GM23338 (cell line): ENCODE measurements around the gene ACP3. TPM values are rescaled to one million over a fixed set of nuclear protein-coding genes. Genes with fewer than 3 reads are reported as not detected.

ENCODE experiments used
- ATAC-seq: fragments of 200-7000 bp; cut with Tn5 transposase; 3 replicates; pipeline ENCODE4 v1.9.1; 2020
- DNase-seq: peaks from one replicate; pipeline ENCODE4 v3.0.0-alpha.2; 2015; ENCODE audit warnings: low spot score
- H2AFZ ChIP-seq: fragments of 200-600 bp; sonication (generic); 2 replicates; pipeline ENCODE4 v1.8.0; 2016; ENCODE audit warnings: antibody characterized with exemption, mild to moderate bottlenecking, moderate library complexity
- H3F3A ChIP-seq: fragments of 200-600 bp; sonication (generic); replicated peaks from 2 replicates; pipeline ENCODE4 v1.8.0; 2017; ENCODE audit warnings: antibody characterized with exemption, mixed run types, low read depth
- H3K27ac ChIP-seq: fragments of 200-600 bp; sonication (generic); 2 replicates; pipeline ENCODE4 v1.6.1; 2016; ENCODE audit warnings: low read depth
- H3K27me3 ChIP-seq: fragments of 200-600 bp; sonication (generic); 2 replicates; pipeline ENCODE4 v1.8.0; 2016; ENCODE audit warnings: mild to moderate bottlenecking, mixed run types, moderate library complexity; ENCODE audit not compliant: insufficient read depth
- H3K36me3 ChIP-seq: fragments of 200-600 bp; sonication (generic); 2 replicates; pipeline ENCODE4 v1.8.0; 2016; ENCODE audit warnings: mild to moderate bottlenecking; ENCODE audit not compliant: insufficient read depth
- H3K4me1 ChIP-seq: fragments of 200-600 bp; sonication (generic); 2 replicates; pipeline ENCODE4 v1.8.0; 2016; ENCODE audit warnings: mild to moderate bottlenecking, moderate library complexity; ENCODE audit not compliant: insufficient read depth
- H3K4me2 ChIP-seq: fragments of 200-600 bp; sonication (generic); 2 replicates; pipeline ENCODE4 v1.7.1; 2017; ENCODE audit warnings: mixed run types
- H3K4me3 ChIP-seq: fragments of 200-600 bp; sonication (generic); 2 replicates; pipeline ENCODE4 v1.6.1; 2016; ENCODE audit warnings: mixed run types
- H3K79me2 ChIP-seq: fragments of 200-600 bp; sonication (generic); replicated peaks from 2 replicates; pipeline ENCODE4 v1.8.0; 2017; ENCODE audit warnings: mild to moderate bottlenecking; ENCODE audit not compliant: insufficient read depth
- H3K9me2 ChIP-seq: fragments of 200-600 bp; sonication (generic); 2 replicates; pipeline ENCODE4 v1.8.0; 2017; ENCODE audit not compliant: insufficient read depth
- H4K20me1 ChIP-seq: fragments of 200-600 bp; sonication (generic); replicated peaks from 2 replicates; pipeline ENCODE4 v1.8.0; 2017; ENCODE audit warnings: mild to moderate bottlenecking; ENCODE audit not compliant: insufficient read depth
- H3K27ac Mint-ChIP-seq: 2 replicates; pipeline ENCODE4 v1.8.0; 2020; ENCODE audit warnings: inconsistent platforms, mild to moderate bottlenecking, moderate library complexity, mixed read lengths
- H3K27me3 Mint-ChIP-seq: 3 replicates; pipeline ENCODE4 v1.8.0; 2022; ENCODE audit warnings: low read depth, mild to moderate bottlenecking, moderate library complexity, mixed read lengths, inconsistent platforms; ENCODE audit not compliant: insufficient read depth, poor library complexity
- H3K36me3 Mint-ChIP-seq: 3 replicates; pipeline ENCODE4 v1.8.0; 2021; ENCODE audit warnings: low read depth, mild to moderate bottlenecking, inconsistent platforms, moderate library complexity, mixed read lengths
- H3K4me1 Mint-ChIP-seq: 3 replicates; pipeline ENCODE4 v1.8.0; 2020; ENCODE audit warnings: mild to moderate bottlenecking, inconsistent platforms, mixed read lengths
- H3K4me3 Mint-ChIP-seq: 3 replicates; pipeline ENCODE4 v1.8.0; 2021; ENCODE audit warnings: moderate library complexity, mild to moderate bottlenecking, inconsistent platforms, mixed read lengths
- H3K9me3 Mint-ChIP-seq: 3 replicates; pipeline ENCODE4 v1.8.0; 2020; ENCODE audit warnings: moderate library complexity, mild to moderate bottlenecking, inconsistent platforms, mixed read lengths
- CREB1 ChIP-seq: fragments of 250-450 bp; sonication (Bioruptor Pico); IDR thresholded peaks from 2 replicates; pipeline ENCODE4 v1.5.0; 2020; ENCODE audit warnings: low read depth, mild to moderate bottlenecking, moderate library complexity
- ETS1 ChIP-seq: IDR thresholded peaks from 2 replicates; pipeline ENCODE4 v1.6.1; 2016; ENCODE audit warnings: antibody characterized with exemption
- EZH2 ChIP-seq: fragments of 200-600 bp; sonication (generic); IDR thresholded peaks from one replicate; pipeline ENCODE4 v1.8.0; 2017; ENCODE audit warnings: antibody characterized with exemption, mild to moderate bottlenecking, low read depth; ENCODE audit not compliant: unreplicated experiment
- EZH2phosphoT487 ChIP-seq: fragments of 200-600 bp; sonication (generic); IDR thresholded peaks from one replicate; pipeline ENCODE4 v1.8.1; 2018; ENCODE audit warnings: antibody characterized with exemption; ENCODE audit not compliant: unreplicated experiment
- NANOG ChIP-seq: IDR thresholded peaks from 2 replicates; pipeline ENCODE4 v1.6.1; 2016; ENCODE audit warnings: antibody characterized with exemption, borderline replicate concordance
- POLR2AphosphoS5 ChIP-seq: IDR thresholded peaks from 2 replicates; pipeline ENCODE4 v1.6.1; 2016; ENCODE audit warnings: antibody characterized with exemption, low read depth
- REST ChIP-seq: IDR thresholded peaks from one replicate; pipeline ENCODE4 v1.6.1; 2018; ENCODE audit warnings: antibody characterized with exemption; ENCODE audit not compliant: unreplicated experiment
- ZNF114 ChIP-seq: fragments of 250-450 bp; sonication (Bioruptor Pico); IDR thresholded peaks from 2 replicates; pipeline ENCODE4 v1.5.0; 2020; ENCODE audit warnings: mild to moderate bottlenecking, moderate library complexity
- ZNF331 ChIP-seq: fragments of 250-450 bp; sonication (Bioruptor Pico); IDR thresholded peaks from 2 replicates; pipeline ENCODE4 v1.5.0; 2020; ENCODE audit warnings: low read depth, mild to moderate bottlenecking, moderate library complexity
- ZNF462 ChIP-seq: fragments of 250-450 bp; sonication (Bioruptor Pico); IDR thresholded peaks from 2 replicates; pipeline ENCODE4 v1.5.0; 2020; ENCODE audit warnings: mild to moderate bottlenecking, moderate library complexity
- polyA plus RNA-seq: library from polyadenylated mRNA; unstranded; fragments of >200 nt; fragmentation: Nextera tagmentation; extraction: Ambion mirVana; gene quantifications from 2 replicates; pipeline ENCODE4 v1.2.1, GENCODE V29; 2016
- total RNA-seq: library from RNA; depleted of rRNA; stranded (reverse); fragments of >200 nt; shearing (Covaris generic); gene quantifications from 2 replicates; pipeline ENCODE4 v1.2.3, GENCODE V29; 2014

Gene ACP3
- total and polyA plus RNA-seq, 2 experiments from 2014 or later, result 1.1 to 3.5 TPM

GRCh38 chr3:132362329-132362728 is 45.1 kb downstream of the ACP3 start (continued):
- TF ChIP-seq ZNF114 (CRISPR knock-in tag) (no peak), ZNF331 (no peak), REST (no peak), POLR2AphosphoS5 (no peak), EZH2 (no peak), ETS1 (no peak), NANOG (no peak)

- H3K27ac Mint-ChIP-seq, result no peak overlapping the region
- Histone ChIP-seq H3K27ac (no peak overlapping the region), H3K27me3 (no peaks in the 10 kb centered on the region), H3K36me3 (no peaks in the 10 kb centered on the region; the same call in 1 of the 2 replicates), H3K4me3 (no peak overlapping the region), H3K79me2 (no peaks in the 10 kb centered on the region), H3K4me2 (no peak overlapping the region), H3F3A (no peaks in the 10 kb centered on the region), H3K4me1 (no peaks in the 10 kb centered on the region), H3K9me2 (no peaks in the 10 kb centered on the region), H2AFZ (no peak overlapping the region), H4K20me1 (no peaks in the 10 kb centered on the region)
- no peak for DNase-seq
- no peak for TF ChIP-seq ZNF462 (CRISPR knock-in tag)
- TF ChIP-seq NANOG, result no peak
- TF ChIP-seq POLR2AphosphoS5, result no peak
- TF ChIP-seq EZH2phosphoT487, result no peak
- no peak for TF ChIP-seq ZNF114 (CRISPR knock-in tag)
- TF ChIP-seq CREB1 (CRISPR knock-in tag), result no peak
- TF ChIP-seq EZH2, result no peak
- H3K4me3 Mint-ChIP-seq, result no peak overlapping the region
- H3K36me3 Mint-ChIP-seq, result no peaks in the 10 kb centered on the region
- no peak for ATAC-seq
- H3K9me3 Mint-ChIP-seq, result peaks cover 3% of the 10 kb centered on the region; the same call in 1 of the 3 replicates
- H3K4me1 Mint-ChIP-seq, result no peaks in the 10 kb centered on the region
- H3K27me3 Mint-ChIP-seq, result no peaks in the 10 kb centered on the region
Observed at GRCh38 chr3:132368515-132368914, 51.3 kb downstream of the ACP3 start.
